ENCODE measurements around the gene NAP1L4. TPM values are rescaled to one million over a fixed set of nuclear protein-coding genes. Genes with fewer than 3 reads are reported as not detected.

NAP1L4 gene
- total and polyA plus RNA-seq, 9 donors: 54.4 to 136 (median 102) TPM

GRCh38 chr11:2926611-2927051 lies 65.5 kb downstream of the NAP1L4 start:
- 83 to 86% (median 86%) methylated on average over 11 of the region's 11 CpGs for WGBS, 3 donors
- no peak for TF ChIP-seq EP300 (IDR thresholded peaks at IDR 0.05)
- no peak for TF ChIP-seq POLR2A (IDR thresholded peaks at IDR 0.05)
- TF ChIP-seq CTCF (IDR thresholded peaks at IDR 0.05): no peak
- H3K27ac ChIP-seq: no peak overlapping the region
- DNase-seq: no peak
- H3K4me1 ChIP-seq (ENCODE audit: insufficient read depth): no peaks in the 10 kb centered on the region
- intact Hi-C loops (cut with DNase I): no loop called here
- no peak overlapping the region for H3K4me3 ChIP-seq
- H3K27me3 ChIP-seq: no peaks in the 10 kb centered on the region
- no peaks in the 10 kb centered on the region for H3K9me3 ChIP-seq
- no peaks in the 10 kb centered on the region for H3K36me3 ChIP-seq

- no peak overlapping the region for H3K4me3 ChIP-seq
- no peak for DNase-seq
- intact Hi-C loops (cut with DNase I): no loop called here
- no peaks in the 10 kb centered on the region for H3K9me3 ChIP-seq
- H3K27me3 ChIP-seq: no peaks in the 10 kb centered on the region
- no peaks in the 10 kb centered on the region for H3K4me1 ChIP-seq (ENCODE audit: insufficient read depth)
- TF ChIP-seq POLR2A (IDR thresholded peaks at IDR 0.05): no peak
- TF ChIP-seq CTCF (IDR thresholded peaks at IDR 0.05): no peak
- no peak for TF ChIP-seq EP300 (IDR thresholded peaks at IDR 0.05)
- H3K27ac ChIP-seq: no peak overlapping the region
- WGBS, 3 donors: 85 to 93% (median 92%) methylated on average over 30 of the region's 30 CpGs
- no peaks in the 10 kb centered on the region for H3K36me3 ChIP-seq
These were observed 67.1 kb downstream of the NAP1L4 start for GRCh38 chr11:2924821-2925675.

- Histone ChIP-seq H3K4me1 (ENCODE audit: insufficient read depth) (no peaks in the 10 kb centered on the region), H3K9me3 (no peaks in the 10 kb centered on the region), H3K27me3 (no peaks in the 10 kb centered on the region), H3K4me3 (no peak overlapping the region), H3K36me3 (no peaks in the 10 kb centered on the region), H3K27ac (no peak overlapping the region)
- whole genome bisulfite sequencing, 3 donors: 65 to 81% (median 79%) methylated on average over 10 of the region's 10 CpGs
- TF ChIP-seq EP300 (IDR thresholded peaks at IDR 0.05) (no peak), CTCF (IDR thresholded peaks at IDR 0.05) (no peak), POLR2A (IDR thresholded peaks at IDR 0.05) (no peak)
- no peak for DNase-seq
- intact Hi-C loops (cut with DNase I): no loop called here
These were observed 67.7 kb downstream of the NAP1L4 start for GRCh38 chr11:2924381-2924780.

GRCh38 chr11:2923446-2924375 lies 68.4 kb downstream of the NAP1L4 start:
- no peaks in the 10 kb centered on the region for H3K9me3 ChIP-seq
- WGBS, 3 donors: 80 to 90% (median 89%) methylated on average over 18 to 22 of the region's 22 CpGs
- TF ChIP-seq POLR2A (IDR thresholded peaks at IDR 0.05) (peak; percentile 11), EP300 (IDR thresholded peaks at IDR 0.05) (no peak)
- H3K4me3 ChIP-seq: no peak overlapping the region
- no peaks in the 10 kb centered on the region for H3K4me1 ChIP-seq (ENCODE audit: insufficient read depth)
- no peaks in the 10 kb centered on the region for H3K27me3 ChIP-seq
- no peaks in the 10 kb centered on the region for H3K36me3 ChIP-seq
- intact Hi-C loops (cut with DNase I): no loop called here
- DNase-seq: no peak
- no peak overlapping the region for H3K27ac ChIP-seq
